ENCODE measurements around the gene GDPD4. TPM values are rescaled to one million over a fixed set of nuclear protein-coding genes. Genes with fewer than 3 reads are reported as not detected.

GDPD4 gene
- total RNA-seq, 1 experiment from 2014 or later = not detected

DNA sequence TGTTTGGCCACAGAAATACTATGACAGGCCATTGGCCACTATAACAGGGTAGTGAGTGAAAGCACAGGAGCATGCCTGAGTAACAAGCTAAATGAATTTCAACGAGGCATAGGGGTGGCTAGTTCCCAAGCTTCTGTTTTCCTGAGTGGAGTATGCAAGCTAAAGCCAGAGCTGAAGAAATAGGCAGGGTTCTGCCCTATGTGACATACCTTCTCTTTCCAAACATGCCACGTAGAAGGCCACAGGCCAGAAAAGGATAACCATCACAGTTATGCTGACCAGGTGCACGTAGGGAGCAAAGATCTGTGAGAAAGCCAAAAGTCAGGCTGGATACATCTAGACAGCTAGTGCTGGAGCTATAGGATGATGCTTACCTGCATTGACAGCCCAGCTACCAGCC lies 30.6 kb downstream of the GDPD4 start:
- CTCF ChIA-PET = no interaction called here
- no peak for DNase-seq (ENCODE audit: low read depth, low spot score)

DNA sequence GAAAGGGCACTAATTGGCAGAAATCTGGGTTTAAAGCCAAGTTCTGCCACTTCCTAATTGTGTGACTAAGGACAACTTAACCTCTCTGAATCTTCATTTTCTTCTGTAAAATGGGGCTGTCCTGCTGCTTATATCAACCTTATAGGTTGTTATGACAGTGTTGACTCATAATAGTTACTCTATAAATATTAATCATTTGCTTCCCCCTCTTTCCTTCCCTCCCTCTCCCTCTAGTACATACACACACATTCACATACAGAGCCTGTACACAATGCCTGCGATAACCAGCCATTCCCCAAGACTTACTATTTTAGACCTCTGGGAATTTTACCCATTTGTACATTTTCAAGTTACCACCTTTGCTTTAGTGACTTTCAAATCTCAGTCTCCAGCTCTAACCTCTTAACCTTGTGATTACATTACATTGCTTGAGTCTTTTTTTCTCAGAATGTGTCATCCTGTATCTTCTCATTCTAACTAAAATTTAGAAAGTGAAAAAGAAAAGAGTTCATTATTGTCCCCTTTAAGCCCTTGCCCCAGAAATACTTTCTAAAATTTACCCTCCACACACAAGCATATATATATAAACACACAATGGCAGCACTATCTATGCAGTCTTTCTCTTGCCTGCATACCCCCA lies 31.9 kb downstream of the GDPD4 start:
- POLR2A ChIA-PET = no interaction called here
- no peaks in the 10 kb centered on the region for H3K9me3 ChIP-seq (ENCODE audit: control insufficient read depth, insufficient read depth, low read depth, low read length)
- DNase-seq (ENCODE audit: low read depth, low spot score) (no peak), ATAC-seq (no peak)
- no peaks in the 10 kb centered on the region for H3K36me3 ChIP-seq (ENCODE audit: control insufficient read depth, insufficient read depth, low read length)
- TF ChIP-seq POLR2AphosphoS5 (IDR thresholded peaks at IDR 0.05; ENCODE audit: low read depth, low read length) (no peak), TCF7L2 (IDR thresholded peaks at IDR 0.05; ENCODE audit: low read depth, low read length) (no peak), SIN3A (IDR thresholded peaks at IDR 0.05; ENCODE audit: borderline replicate concordance, insufficient read depth, low read depth, low read length) (no peak)
- TF ChIP-seq, protein P1, sequence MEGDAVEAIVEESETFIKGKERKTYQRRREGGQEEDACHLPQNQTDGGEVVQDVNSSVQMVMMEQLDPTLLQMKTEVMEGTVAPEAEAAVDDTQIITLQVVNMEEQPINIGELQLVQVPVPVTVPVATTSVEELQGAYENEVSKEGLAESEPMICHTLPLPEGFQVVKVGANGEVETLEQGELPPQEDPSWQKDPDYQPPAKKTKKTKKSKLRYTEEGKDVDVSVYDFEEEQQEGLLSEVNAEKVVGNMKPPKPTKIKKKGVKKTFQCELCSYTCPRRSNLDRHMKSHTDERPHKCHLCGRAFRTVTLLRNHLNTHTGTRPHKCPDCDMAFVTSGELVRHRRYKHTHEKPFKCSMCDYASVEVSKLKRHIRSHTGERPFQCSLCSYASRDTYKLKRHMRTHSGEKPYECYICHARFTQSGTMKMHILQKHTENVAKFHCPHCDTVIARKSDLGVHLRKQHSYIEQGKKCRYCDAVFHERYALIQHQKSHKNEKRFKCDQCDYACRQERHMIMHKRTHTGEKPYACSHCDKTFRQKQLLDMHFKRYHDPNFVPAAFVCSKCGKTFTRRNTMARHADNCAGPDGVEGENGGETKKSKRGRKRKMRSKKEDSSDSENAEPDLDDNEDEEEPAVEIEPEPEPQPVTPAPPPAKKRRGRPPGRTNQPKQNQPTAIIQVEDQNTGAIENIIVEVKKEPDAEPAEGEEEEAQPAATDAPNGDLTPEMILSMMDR (IDR thresholded peaks at IDR 0.05) = no peak
- TF ChIP-seq, protein P2, sequence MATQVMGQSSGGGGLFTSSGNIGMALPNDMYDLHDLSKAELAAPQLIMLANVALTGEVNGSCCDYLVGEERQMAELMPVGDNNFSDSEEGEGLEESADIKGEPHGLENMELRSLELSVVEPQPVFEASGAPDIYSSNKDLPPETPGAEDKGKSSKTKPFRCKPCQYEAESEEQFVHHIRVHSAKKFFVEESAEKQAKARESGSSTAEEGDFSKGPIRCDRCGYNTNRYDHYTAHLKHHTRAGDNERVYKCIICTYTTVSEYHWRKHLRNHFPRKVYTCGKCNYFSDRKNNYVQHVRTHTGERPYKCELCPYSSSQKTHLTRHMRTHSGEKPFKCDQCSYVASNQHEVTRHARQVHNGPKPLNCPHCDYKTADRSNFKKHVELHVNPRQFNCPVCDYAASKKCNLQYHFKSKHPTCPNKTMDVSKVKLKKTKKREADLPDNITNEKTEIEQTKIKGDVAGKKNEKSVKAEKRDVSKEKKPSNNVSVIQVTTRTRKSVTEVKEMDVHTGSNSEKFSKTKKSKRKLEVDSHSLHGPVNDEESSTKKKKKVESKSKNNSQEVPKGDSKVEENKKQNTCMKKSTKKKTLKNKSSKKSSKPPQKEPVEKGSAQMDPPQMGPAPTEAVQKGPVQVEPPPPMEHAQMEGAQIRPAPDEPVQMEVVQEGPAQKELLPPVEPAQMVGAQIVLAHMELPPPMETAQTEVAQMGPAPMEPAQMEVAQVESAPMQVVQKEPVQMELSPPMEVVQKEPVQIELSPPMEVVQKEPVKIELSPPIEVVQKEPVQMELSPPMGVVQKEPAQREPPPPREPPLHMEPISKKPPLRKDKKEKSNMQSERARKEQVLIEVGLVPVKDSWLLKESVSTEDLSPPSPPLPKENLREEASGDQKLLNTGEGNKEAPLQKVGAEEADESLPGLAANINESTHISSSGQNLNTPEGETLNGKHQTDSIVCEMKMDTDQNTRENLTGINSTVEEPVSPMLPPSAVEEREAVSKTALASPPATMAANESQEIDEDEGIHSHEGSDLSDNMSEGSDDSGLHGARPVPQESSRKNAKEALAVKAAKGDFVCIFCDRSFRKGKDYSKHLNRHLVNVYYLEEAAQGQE (IDR thresholded peaks at IDR 0.05; ENCODE audit: insufficient read depth in 1 of 2, low read depth in 2 of 2, low read length in 1 of 2) = no peak
- H3K4me3 ChIP-seq (ENCODE audit: low read depth in 2 of 2, low read length in 2 of 2) = no peak overlapping the region
- intact Hi-C loops (cut with micrococcal nuclease; ENCODE audit: unreplicated experiment) (no loop called here), in situ Hi-C loops (cut with HindIII; ENCODE audit: low pct_unique_long_range_greater_than_20kb, low sequenced_read_pairs) (no loop called here)
- peaks cover 2% of the 10 kb centered on the region; the same call in 1 of the 2 replicates for H3K27me3 ChIP-seq (ENCODE audit: control insufficient read depth, insufficient read depth, low read length)
- H3K27ac ChIP-seq (ENCODE audit: low read length) = no peak overlapping the region
- BruUV-seq (replicated peaks) = no TSS peak
- CTCF ChIA-PET = no interaction called here
- no peaks in the 10 kb centered on the region for H3K4me1 ChIP-seq (ENCODE audit: control insufficient read depth, insufficient read depth, low read length)

More for the DNA sequence above, 30.6 kb downstream of the GDPD4 start:
- intact Hi-C loops (cut with micrococcal nuclease; ENCODE audit: unreplicated experiment) (no loop called here), in situ Hi-C loops (cut with HindIII; ENCODE audit: low pct_unique_long_range_greater_than_20kb, low sequenced_read_pairs) (no loop called here)
- Histone ChIP-seq H3K9me3 (ENCODE audit: control insufficient read depth, insufficient read depth, low read depth, low read length) (no peaks in the 10 kb centered on the region), H3K36me3 (ENCODE audit: control insufficient read depth, insufficient read depth, low read length) (no peaks in the 10 kb centered on the region), H3K27ac (ENCODE audit: low read length) (no peak overlapping the region), H3K4me1 (ENCODE audit: control insufficient read depth, insufficient read depth, low read length) (no peaks in the 10 kb centered on the region), H3K4me3 (ENCODE audit: low read depth in 2 of 2, low read length in 2 of 2) (no peak overlapping the region), H3K27me3 (ENCODE audit: control insufficient read depth, insufficient read depth, low read length) (peaks cover 2% of the 10 kb centered on the region; the same call in 1 of the 2 replicates)
- ATAC-seq = no peak
- TF ChIP-seq SIN3A (IDR thresholded peaks at IDR 0.05; ENCODE audit: borderline replicate concordance, insufficient read depth, low read depth, low read length) (no peak), TCF7L2 (IDR thresholded peaks at IDR 0.05; ENCODE audit: low read depth, low read length) (no peak), POLR2AphosphoS5 (IDR thresholded peaks at IDR 0.05; ENCODE audit: low read depth, low read length) (no peak)
- TF ChIP-seq, protein P2 (IDR thresholded peaks at IDR 0.05; ENCODE audit: insufficient read depth in 1 of 2, low read depth in 2 of 2, low read length in 1 of 2) = no peak
- TF ChIP-seq, protein P1 (IDR thresholded peaks at IDR 0.05) = no peak
- BruUV-seq (replicated peaks) = no TSS peak
- POLR2A ChIA-PET = interaction anchor here (0.7 kb wide), 1 partner anchor 32 kb away, joined by 3 read pairs; no protein-coding TSS in a partner anchor
